Liver (tissue), 9 donors: Measurements from ENCODE around the gene ATAT1. TPM values are rescaled to one million over a fixed set of nuclear protein-coding genes. Genes with fewer than 3 reads are reported as not detected.

Experiments used
- DNase-seq: peaks from one replicate; pipeline ENCODE4 v3.0.0-alpha.2; 2017; ENCODE audit warnings: low spot score
- H3K27ac ChIP-seq, 2 donors: one replicate each; pipeline ENCODE4 v1.7.0; 2013; ENCODE audit warnings: inconsistent platforms in 2 of 2, low read length in 2 of 2, control low read depth in 1 of 2, low read depth in 1 of 2, mild to moderate bottlenecking in 1 of 2
- H3K27me3 ChIP-seq, 4 donors: one replicate each; pipeline versions ENCODE4 v1.6.1 to v1.7.0; 2013; ENCODE audit warnings: low read length in 3 of 4, inconsistent platforms in 1 of 4, mild to moderate bottlenecking in 1 of 4, moderate library complexity in 1 of 4; ENCODE audit not compliant: control insufficient read depth in 4 of 4, insufficient read depth in 4 of 4
- H3K36me3 ChIP-seq, 4 donors: one replicate each; pipeline versions ENCODE4 v1.6.1 to v1.7.0; 2013; ENCODE audit warnings: low read length in 3 of 4, mild to moderate bottlenecking in 3 of 4, low read depth in 1 of 4, moderate library complexity in 1 of 4; ENCODE audit not compliant: control insufficient read depth in 4 of 4, insufficient read depth in 3 of 4
- H3K4me1 ChIP-seq, 4 donors: one replicate each; pipeline versions ENCODE4 v1.6.1 to v1.7.0; 2013; ENCODE audit warnings: low read length in 3 of 4, mild to moderate bottlenecking in 3 of 4, moderate library complexity in 1 of 4; ENCODE audit not compliant: control insufficient read depth in 4 of 4, insufficient read depth in 4 of 4
- H3K4me3 ChIP-seq, 3 donors: one replicate each; pipeline versions ENCODE4 v1.6.1 to v1.7.0; 2013; ENCODE audit warnings: low read length in 3 of 3, control low read depth in 1 of 3, low read depth in 1 of 3, mild to moderate bottlenecking in 1 of 3
- H3K9ac ChIP-seq, 2 donors: one replicate each; pipeline ENCODE4 v1.7.0; 2013; ENCODE audit warnings: low read length in 2 of 2, mild to moderate bottlenecking in 2 of 2, moderate library complexity in 2 of 2, control low read depth in 1 of 2, low read depth in 1 of 2
- H3K9me3 ChIP-seq, 4 donors: one replicate each; pipeline versions ENCODE4 v1.6.1 to v1.7.0; 2013; ENCODE audit warnings: low read length in 3 of 4; ENCODE audit not compliant: control insufficient read depth in 4 of 4
- CTCF ChIP-seq: fragments of 150-350 bp; IDR thresholded peaks from 2 replicates; pipeline ENCODE4 v1.5.1; 2017; ENCODE audit warnings: improper control_type of control experiment, low read depth, low read length; ENCODE audit not compliant: missing input control
- EGR1 ChIP-seq, 2 donors: IDR thresholded peaks; 2 replicates each; pipeline ENCODE4 v1.6.1; 2016 to 2018; ENCODE audit warnings: antibody characterized with exemption in 2 of 2, low read depth in 2 of 2
- FOXA1 ChIP-seq: IDR thresholded peaks from 2 replicates; pipeline ENCODE4 v1.6.1; 2016; ENCODE audit warnings: antibody characterized with exemption
- GABPA ChIP-seq, 2 donors: IDR thresholded peaks in 1 of 2; conservative IDR thresholded peaks in 1 of 2; 2 replicates each; pipeline ENCODE4 v1.6.1; 2016; ENCODE audit warnings: antibody characterized with exemption in 2 of 2, mild to moderate bottlenecking in 1 of 2, moderate library complexity in 1 of 2
- JUND ChIP-seq, 2 donors: IDR thresholded peaks; 2 replicates each; pipeline ENCODE4 v1.6.1; 2016; ENCODE audit warnings: antibody characterized with exemption in 2 of 2
- MAX ChIP-seq: IDR thresholded peaks from 2 replicates; pipeline ENCODE4 v1.6.1; 2016; ENCODE audit warnings: antibody characterized with exemption
- NR2F2 ChIP-seq: IDR thresholded peaks from 2 replicates; pipeline ENCODE4 v1.6.1; 2016; ENCODE audit warnings: antibody characterized with exemption
- REST ChIP-seq: IDR thresholded peaks from 2 replicates; pipeline ENCODE4 v1.6.1; 2016; ENCODE audit warnings: antibody characterized with exemption, mild to moderate bottlenecking
- RXRA ChIP-seq, 2 donors: IDR thresholded peaks; 2 replicates each; pipeline ENCODE4 v1.6.1; 2017 to 2018; ENCODE audit warnings: antibody characterized with exemption in 2 of 2, mild to moderate bottlenecking in 1 of 2
- SP1 ChIP-seq: IDR thresholded peaks from 2 replicates; pipeline ENCODE4 v1.6.1; 2018; ENCODE audit warnings: antibody characterized with exemption, mild to moderate bottlenecking
- TAF1 ChIP-seq: conservative IDR thresholded peaks from 2 replicates; pipeline ENCODE4 v1.6.1; 2016; ENCODE audit warnings: antibody characterized with exemption, mild to moderate bottlenecking
- YY1 ChIP-seq: IDR thresholded peaks from 2 replicates; pipeline ENCODE4 v1.6.1; 2016; ENCODE audit warnings: antibody characterized with exemption, mild to moderate bottlenecking
- WGBS: extraction: QIAGEN DNeasy Blood & Tissue Kit; methylation state at CpG from one replicate; pipeline ENCODE4 v1.1.7; 2013; 5-methylcytosine and 5-hydroxymethylcytosine counted together
- polyA plus RNA-seq, 2 donors: library from polyadenylated mRNA; stranded (reverse) in 1 of 2; unstranded in 1 of 2; fragments of 200-250 nt in 1 of 2; fragments of >200 nt in 1 of 2; fragmentation: Nextera tagmentation in 1 of 2; extraction: Ambion mirVana in 1 of 2; gene quantifications; one replicate each; pipeline versions ENCODE4 v1.2.1 to v1.2.3, GENCODE V29; 2013 to 2015
- total RNA-seq, 2 donors: library from RNA; depleted of rRNA; stranded (reverse); fragments of >200 nt; gene quantifications; one replicate each; pipeline ENCODE4 v1.2.3, GENCODE V29; 2014
- TF ChIP-seq, protein P1 (sequence below): IDR thresholded peaks from 2 replicates; pipeline ENCODE4 v1.6.1; 2016; ENCODE audit warnings: antibody characterized with exemption
- donor health status: healthy.
- donor health status: healthy.
- donor health status: healthy.
- donor health status: healthy.
- donor health status: healthy.

ATAT1 gene
- total and polyA plus RNA-seq, 4 donors, result 2.1 to 5.4 (median 3.0) TPM

- Histone ChIP-seq H3K36me3 (peaks cover 0 to 3% (median 0%) of the 10 kb centered on the region in 4 donors), H3K27me3 (no peaks in the 10 kb centered on the region), H3K4me1 (peaks cover 19 to 78% (median 60%) of the 10 kb centered on the region in 4 donors), H3K27ac (peak overlapping the region; percentile 97 to 99), H3K4me3 (peak overlapping the region; percentile 59 to 71 (median 60)), H3K9me3 (no peaks in the 10 kb centered on the region), H3K9ac (peak overlapping the region; percentile 24 to 77)
- 54% methylated on average over 11 of the region's 11 CpGs for WGBS
- DNase-seq, result no peak
- TF ChIP-seq NR2F2 (peak; percentile 70), EGR1 (IDR thresholded peaks at IDR 0.05; ENCODE audit: low read depth in 2 of 2) (peak; percentile 12 to 53), TAF1 (no peak), MAX (peak; percentile 66), GABPA (IDR thresholded peaks at IDR 0.05 in 1 of 2, conservative IDR thresholded peaks at IDR 0.05 in 1 of 2) (peak; percentile 64 to 84), CTCF (no peak), REST (no peak), FOXA1 (no peak), RXRA (IDR thresholded peaks at IDR 0.05) (peak; percentile 5 to 25), JUND (IDR thresholded peaks at IDR 0.05) (peak; percentile 55 to 61), SP1 (peak; percentile 20), YY1 (peak; percentile 7)
- TF ChIP-seq, protein P1, sequence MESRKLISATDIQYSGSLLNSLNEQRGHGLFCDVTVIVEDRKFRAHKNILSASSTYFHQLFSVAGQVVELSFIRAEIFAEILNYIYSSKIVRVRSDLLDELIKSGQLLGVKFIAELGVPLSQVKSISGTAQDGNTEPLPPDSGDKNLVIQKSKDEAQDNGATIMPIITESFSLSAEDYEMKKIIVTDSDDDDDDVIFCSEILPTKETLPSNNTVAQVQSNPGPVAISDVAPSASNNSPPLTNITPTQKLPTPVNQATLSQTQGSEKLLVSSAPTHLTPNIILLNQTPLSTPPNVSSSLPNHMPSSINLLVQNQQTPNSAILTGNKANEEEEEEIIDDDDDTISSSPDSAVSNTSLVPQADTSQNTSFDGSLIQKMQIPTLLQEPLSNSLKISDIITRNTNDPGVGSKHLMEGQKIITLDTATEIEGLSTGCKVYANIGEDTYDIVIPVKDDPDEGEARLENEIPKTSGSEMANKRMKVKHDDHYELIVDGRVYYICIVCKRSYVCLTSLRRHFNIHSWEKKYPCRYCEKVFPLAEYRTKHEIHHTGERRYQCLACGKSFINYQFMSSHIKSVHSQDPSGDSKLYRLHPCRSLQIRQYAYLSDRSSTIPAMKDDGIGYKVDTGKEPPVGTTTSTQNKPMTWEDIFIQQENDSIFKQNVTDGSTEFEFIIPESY, result no peak
Measured at GRCh38 chr6:30682143-30683117, 55.8 kb downstream of the ATAT1 start.
